Stomach (tissue), 9 donors: Measurements from ENCODE around the gene ZXDC. TPM values are rescaled to one million over a fixed set of nuclear protein-coding genes. Genes with fewer than 3 reads are reported as not detected.

ENCODE experiments used
- DNase-seq, 2 donors: peaks; one replicate each; pipeline versions ENCODE4 v3.0.0 to v3.0.0-alpha.2; 2013 to 2019
- H3K27ac ChIP-seq, 5 donors: fragments of 200-600 bp in 4 of 5; sonication (generic) in 4 of 5; one replicate each; pipeline ENCODE4 v1.5.1; 2013 to 2019; ENCODE audit warnings: mild to moderate bottlenecking in 1 of 5, moderate library complexity in 1 of 5
- H3K27me3 ChIP-seq, 3 donors: fragments of 200-600 bp; sonication (generic); one replicate each; pipeline ENCODE4 v1.5.1; 2017 to 2019; ENCODE audit warnings: mixed run types in 1 of 3
- H3K36me3 ChIP-seq, 4 donors: fragments of 200-600 bp; sonication (generic); 1 replicate in 3 of 4; 2 replicates in 1 of 4; pipeline ENCODE4 v1.5.1; 2016 to 2019
- H3K4me1 ChIP-seq, 4 donors: fragments of 200-600 bp; sonication (generic); one replicate each; pipeline ENCODE4 v1.5.1; 2016 to 2019
- H3K4me3 ChIP-seq, 4 donors: fragments of 200-600 bp; sonication (generic) in 3 of 4; one replicate each; pipeline ENCODE4 v1.5.1; 2016 to 2019; ENCODE audit warnings: mild to moderate bottlenecking in 1 of 4
- H3K9me3 ChIP-seq, 4 donors: fragments of 200-600 bp; sonication (generic); one replicate each; pipeline ENCODE4 v1.5.1; 2016 to 2019
- EP300 ChIP-seq: sonication (generic); formaldehyde crosslinking; IDR thresholded peaks from one replicate; pipeline ENCODE4 v1.6.1; 2017; ENCODE audit warnings: antibody characterized with exemption
- POLR2A ChIP-seq, 4 donors: fragments of 450-650 bp; IDR thresholded peaks; one replicate each; pipeline ENCODE4 v1.6.1; 2016; ENCODE audit warnings: antibody characterized with exemption in 4 of 4, control low read depth in 2 of 4, mild to moderate bottlenecking in 1 of 4, moderate library complexity in 1 of 4
- POLR2AphosphoS5 ChIP-seq, 3 donors: sonication (generic); formaldehyde crosslinking; IDR thresholded peaks; one replicate each; pipeline ENCODE4 v1.6.1; 2016; ENCODE audit warnings: antibody characterized with exemption in 3 of 3
- WGBS, 5 donors: extraction: QIAGEN DNeasy Blood & Tissue Kit in 3 of 5; methylation state at CpG; one replicate each; pipeline versions ENCODE4 v1.1.5 to v1.1.7; 2013 to 2018; 5-methylcytosine and 5-hydroxymethylcytosine counted together
- intact Hi-C: fragments of 100-400 bp; cut with DNase I; formaldehyde crosslinking; loops from one replicate; pipeline ENCODE4 v1.15.1; 2023; ENCODE audit warnings: low total_unique reads
- polyA plus RNA-seq, 3 donors: library from polyadenylated mRNA; stranded (reverse); fragments of 200-250 nt; gene quantifications; one replicate each; pipeline ENCODE4 v1.2.3, GENCODE V29; 2013
- total RNA-seq, 5 donors: library from RNA; depleted of rRNA; stranded (reverse); fragments of >200 nt; gene quantifications; one replicate each; pipeline versions ENCODE4 v1.1.0 to v1.2.3, GENCODE V29; 2014 to 2016
- TF ChIP-seq, protein P1 (sequence below), 7 experiments: fragments of 450-650 bp in 4 of 7; fragments of 200-600 bp in 3 of 7; sonication (generic) in 3 of 7; IDR thresholded peaks; one replicate each; pipeline ENCODE4 v1.5.1; 2016 to 2019; ENCODE audit warnings: antibody characterized with exemption in 7 of 7, control low read depth in 2 of 7, mild to moderate bottlenecking in 1 of 7
- donor health status: healthy with polysubstance abuse.
- donor health status: Bipolar disorder and iron deficiency.
- donor health status: healthy.

The ZXDC gene
- total and polyA plus RNA-seq, 8 donors: 6.1 to 73.2 (median 22.4) TPM

DNA sequence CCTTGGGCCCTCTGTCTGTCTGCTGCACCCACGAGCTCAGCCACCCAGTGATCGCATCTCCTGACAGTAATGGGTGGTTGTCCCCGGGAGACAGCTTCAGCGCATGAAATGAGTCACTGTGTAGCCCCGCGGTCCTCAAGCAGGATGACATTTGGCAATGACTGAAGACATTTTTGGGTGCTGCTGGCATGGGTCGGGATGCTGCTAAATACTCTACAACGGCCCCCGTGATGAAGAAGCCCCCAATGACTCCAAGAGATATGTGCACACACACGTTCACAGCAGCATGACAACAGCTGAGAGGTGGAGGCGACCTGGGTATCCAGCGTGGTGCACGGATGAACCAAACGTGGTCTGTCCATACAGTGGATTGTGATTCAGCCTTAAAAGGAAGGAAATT is 17.4 kb upstream of the ZXDC start:
- Histone ChIP-seq H3K27me3 (peaks cover 0 to 7% (median 0%) of the 10 kb centered on the region in 3 donors), H3K36me3 (no peaks in the 10 kb centered on the region), H3K4me1 (no peaks in the 10 kb centered on the region), H3K27ac (no peak overlapping the region), H3K9me3 (no peaks in the 10 kb centered on the region), H3K4me3 (no peak overlapping the region)
- 69 to 87% (median 85%) methylated on average over 12 to 14 of the region's 14 CpGs for WGBS, 5 donors
- intact Hi-C loops: no loop called here
- no peak for DNase-seq
- TF ChIP-seq, protein P1, sequence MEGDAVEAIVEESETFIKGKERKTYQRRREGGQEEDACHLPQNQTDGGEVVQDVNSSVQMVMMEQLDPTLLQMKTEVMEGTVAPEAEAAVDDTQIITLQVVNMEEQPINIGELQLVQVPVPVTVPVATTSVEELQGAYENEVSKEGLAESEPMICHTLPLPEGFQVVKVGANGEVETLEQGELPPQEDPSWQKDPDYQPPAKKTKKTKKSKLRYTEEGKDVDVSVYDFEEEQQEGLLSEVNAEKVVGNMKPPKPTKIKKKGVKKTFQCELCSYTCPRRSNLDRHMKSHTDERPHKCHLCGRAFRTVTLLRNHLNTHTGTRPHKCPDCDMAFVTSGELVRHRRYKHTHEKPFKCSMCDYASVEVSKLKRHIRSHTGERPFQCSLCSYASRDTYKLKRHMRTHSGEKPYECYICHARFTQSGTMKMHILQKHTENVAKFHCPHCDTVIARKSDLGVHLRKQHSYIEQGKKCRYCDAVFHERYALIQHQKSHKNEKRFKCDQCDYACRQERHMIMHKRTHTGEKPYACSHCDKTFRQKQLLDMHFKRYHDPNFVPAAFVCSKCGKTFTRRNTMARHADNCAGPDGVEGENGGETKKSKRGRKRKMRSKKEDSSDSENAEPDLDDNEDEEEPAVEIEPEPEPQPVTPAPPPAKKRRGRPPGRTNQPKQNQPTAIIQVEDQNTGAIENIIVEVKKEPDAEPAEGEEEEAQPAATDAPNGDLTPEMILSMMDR (IDR thresholded peaks at IDR 0.05): no peak
- TF ChIP-seq EP300: no peak
- no peak for TF ChIP-seq POLR2A (IDR thresholded peaks at IDR 0.05)
- TF ChIP-seq POLR2AphosphoS5 (IDR thresholded peaks at IDR 0.05): no peak

DNA sequence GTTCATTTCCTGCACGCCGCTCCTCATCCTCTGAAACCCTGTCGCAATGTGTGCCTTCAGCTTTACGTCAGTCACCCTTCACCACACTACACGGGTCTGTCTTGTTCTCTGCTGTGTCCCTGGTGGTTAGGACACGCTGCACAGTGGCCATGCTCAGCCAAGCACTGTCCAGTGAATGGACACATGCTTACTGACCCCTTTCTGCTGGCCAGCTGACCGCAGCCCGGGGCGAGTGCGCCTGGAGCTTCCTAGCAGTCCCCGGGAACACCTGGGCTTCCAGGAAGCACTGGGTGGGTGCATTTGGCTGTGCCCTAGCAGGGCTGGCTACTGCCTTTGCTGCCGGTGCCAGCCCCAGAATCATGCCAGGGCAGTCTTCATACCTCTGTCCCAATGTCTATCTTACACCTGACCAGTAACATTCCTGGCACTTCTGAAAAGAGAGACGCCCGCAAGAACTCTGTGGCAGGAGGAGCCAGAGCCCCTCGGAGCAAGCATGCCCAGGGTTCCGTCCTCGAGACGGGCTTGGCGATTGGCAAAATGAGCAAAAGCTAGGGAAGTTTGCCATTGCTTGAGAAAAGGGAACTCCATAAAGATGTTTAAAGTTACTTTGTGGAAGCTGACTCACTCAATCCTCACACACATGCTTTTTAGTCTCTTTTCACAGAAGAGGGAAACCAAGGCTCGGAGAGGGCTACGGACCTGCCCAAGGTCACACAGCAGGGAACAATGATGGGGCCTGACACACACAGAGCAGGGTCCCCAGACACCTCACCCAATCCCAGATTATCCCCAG is 15.7 kb upstream of the ZXDC start:
- no peak overlapping the region for H3K4me3 ChIP-seq
- H3K27ac ChIP-seq: no peak overlapping the region
- DNase-seq: no peak
- no peaks in the 10 kb centered on the region for H3K9me3 ChIP-seq
- 78 to 91% (median 86%) methylated on average over 21 of the region's 21 CpGs for WGBS, 5 donors
- peaks cover 0 to 9% (median 3%) of the 10 kb centered on the region in 4 donors for H3K4me1 ChIP-seq
- no peak for TF ChIP-seq EP300
- no peak for TF ChIP-seq POLR2A (IDR thresholded peaks at IDR 0.05)
- TF ChIP-seq POLR2AphosphoS5 (IDR thresholded peaks at IDR 0.05): no peak
- TF ChIP-seq, protein P1 (IDR thresholded peaks at IDR 0.05): no peak
- intact Hi-C loops: no loop called here
- no peaks in the 10 kb centered on the region for H3K36me3 ChIP-seq
- no peaks in the 10 kb centered on the region for H3K27me3 ChIP-seq

DNA sequence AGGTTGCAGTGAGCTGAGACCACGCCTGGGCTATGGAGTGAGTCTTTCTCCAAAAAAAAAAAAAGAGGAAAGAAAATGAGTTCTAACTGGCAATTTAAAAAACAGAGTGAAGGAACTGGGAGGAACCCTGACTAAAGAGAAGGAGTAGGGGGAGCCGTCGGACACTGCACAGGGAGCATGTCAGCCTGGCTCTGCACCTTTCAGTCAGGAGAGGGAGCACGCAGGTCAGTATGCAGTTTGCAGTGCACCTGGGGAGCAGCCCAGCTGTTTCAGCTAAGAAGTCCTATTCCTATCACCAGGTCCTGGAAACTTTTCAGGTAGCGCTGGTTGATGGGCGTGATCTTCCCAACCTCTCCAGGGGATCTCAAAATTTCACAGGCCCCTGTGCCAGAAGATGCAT is 14.9 kb upstream of the ZXDC start:
- TF ChIP-seq POLR2AphosphoS5 (IDR thresholded peaks at IDR 0.05) (no peak), EP300 (no peak), POLR2A (IDR thresholded peaks at IDR 0.05) (no peak)
- TF ChIP-seq, protein P1 (IDR thresholded peaks at IDR 0.05): no peak
- H3K4me3 ChIP-seq: no peak overlapping the region
- H3K27me3 ChIP-seq: no peaks in the 10 kb centered on the region
- H3K27ac ChIP-seq: no peak overlapping the region
- peaks cover 0 to 9% (median 3%) of the 10 kb centered on the region in 4 donors for H3K4me1 ChIP-seq
- WGBS, 5 donors: 47 to 61% (median 53%) methylated on average over 4 to 6 of the region's 6 CpGs
- intact Hi-C loops: no loop called here
- H3K9me3 ChIP-seq: no peaks in the 10 kb centered on the region
- no peaks in the 10 kb centered on the region for H3K36me3 ChIP-seq
- peak in 1 of 2 donors; percentile 45 for DNase-seq

DNA sequence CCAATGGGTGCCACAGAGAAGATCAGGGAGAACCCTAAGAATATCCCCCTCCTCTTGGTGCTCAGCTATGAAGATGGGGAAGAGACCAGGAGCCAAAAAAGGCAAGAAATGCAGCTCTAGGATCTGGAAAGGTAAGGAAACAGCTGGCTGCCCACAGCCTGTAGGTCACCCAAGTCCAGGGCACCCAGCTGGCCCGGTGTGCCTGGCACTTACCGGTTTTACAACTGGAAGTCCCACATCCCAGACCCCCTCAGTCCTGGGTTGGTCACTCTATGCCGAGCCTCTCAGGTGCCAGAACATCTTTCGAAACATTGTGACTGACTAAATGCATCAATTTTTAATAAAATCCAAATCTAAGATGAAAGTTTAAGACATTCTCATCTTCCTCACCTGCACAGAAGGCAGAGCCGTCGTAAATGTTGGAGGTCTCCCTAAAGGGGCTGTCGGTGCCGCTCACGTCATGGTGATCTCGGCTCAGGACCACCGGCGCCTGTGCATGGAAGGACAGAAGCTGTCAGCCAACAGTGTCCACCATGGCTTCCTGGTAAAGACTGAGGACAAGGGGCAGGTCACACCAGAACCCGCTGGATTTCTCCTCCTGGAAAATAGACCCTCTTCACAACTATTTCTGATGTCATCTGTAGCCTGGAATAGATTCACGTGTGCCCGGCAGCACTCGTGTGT is 13.3 kb upstream of the ZXDC start:
- DNase-seq: no peak

More for the DNA sequence above, 13.3 kb upstream of the ZXDC start:
- WGBS, 5 donors: 90 to 93% (median 91%) methylated on average over 16 of the region's 16 CpGs
- TF ChIP-seq POLR2AphosphoS5 (IDR thresholded peaks at IDR 0.05) (no peak), EP300 (no peak), POLR2A (IDR thresholded peaks at IDR 0.05) (no peak)
- TF ChIP-seq, protein P1 (IDR thresholded peaks at IDR 0.05): no peak
- Histone ChIP-seq H3K27ac (no peak overlapping the region), H3K27me3 (no peaks in the 10 kb centered on the region), H3K36me3 (no peaks in the 10 kb centered on the region), H3K9me3 (no peaks in the 10 kb centered on the region), H3K4me3 (no peak overlapping the region), H3K4me1 (peaks cover 0 to 9% (median 3%) of the 10 kb centered on the region in 4 donors)
- intact Hi-C loops: no loop called here
